A549 (cell line): ENCODE measurements around the gene KIR2DL1. TPM values are rescaled to one million over a fixed set of nuclear protein-coding genes. Genes with fewer than 3 reads are reported as not detected.
"Not testable (repeated sequence)": the region's sequence is repeated elsewhere in the genome, so short reads cannot be mapped to it uniquely, and the experiment has no call there.

ENCODE experiments used
- ATAC-seq, 2 experiments: fragments of 200-7000 bp in 1 of 2; fragments of >200 bp in 1 of 2; cut with Nextera tagmentation in 1 of 2; cut with Tn5 transposase in 1 of 2; 3 replicates each; pipeline versions ENCODE4 v1.8.0 to v1.9.1; 2018 to 2020; ENCODE audit warnings: mild to moderate bottlenecking in 1 of 2, moderate library complexity in 1 of 2
- CTCF ChIA-PET: fragments of 300-600 bp; sonication (Branson Sonifier 250); formaldehyde crosslinking; extraction: SDS; loops from one replicate; lab custom pipeline; 2021; ENCODE audit warnings: antibody characterized with exemption, inconsistent platforms; lab: Yijun Ruan, JAX
- POLR2A ChIA-PET: fragments of 350-600 bp; formaldehyde crosslinking; extraction: SDS; loops from one replicate; lab custom pipeline; 2021; ENCODE audit warnings: antibody characterized with exemption, inconsistent platforms; lab: Yijun Ruan, JAX
- DNase-seq, 2 experiments: peaks; one replicate each; pipeline versions ENCODE4 v3.0.0 to v3.0.0-alpha.2; 2011 to 2016; ENCODE audit warnings: low read depth in 1 of 2, low spot score in 1 of 2
- FAIRE-seq: peaks from 2 replicates; lab custom pipeline; 2011; peaks lifted over from hg19 to GRCh38; lab: Jason Lieb, UNC
- H3K27ac ChIP-seq, 2 experiments: fragments of >200 bp; sonication (Bioruptor Twin); formaldehyde crosslinking; 3 replicates each; pipeline ENCODE4 v1.5.1; 2016 to 2017
- H3K4me1 ChIP-seq: fragments of >200 bp; sonication (Bioruptor Twin); formaldehyde crosslinking; 3 replicates; pipeline ENCODE4 v1.6.1; 2016
- H3K4me2 ChIP-seq: fragments of >200 bp; sonication (Bioruptor Twin); formaldehyde crosslinking; 3 replicates; pipeline ENCODE4 v1.6.1; 2016
- H3K4me3 ChIP-seq: fragments of >200 bp; sonication (Bioruptor Twin); formaldehyde crosslinking; 3 replicates; pipeline ENCODE4 v1.5.1; 2016
- H3K9me3 ChIP-seq: fragments of >200 bp; sonication (Bioruptor Twin); formaldehyde crosslinking; 3 replicates; pipeline ENCODE4 v1.6.1; 2016
- BHLHE40 ChIP-seq: IDR thresholded peaks from 2 replicates; pipeline ENCODE4 v1.6.1; 2012; ENCODE audit warnings: low read depth, low read length, inconsistent platforms
- CHD4 ChIP-seq: fragments of 200-600 bp; sonication (generic); IDR thresholded peaks from 2 replicates; pipeline ENCODE4 v1.6.1; 2016; ENCODE audit warnings: antibody characterized with exemption, mild to moderate bottlenecking, borderline replicate concordance
- FOSL2 ChIP-seq, 2 experiments: fragments of 450-650 bp in 1 of 2; fragments of >200 bp in 1 of 2; sonication (Bioruptor Twin) in 1 of 2; formaldehyde crosslinking; IDR thresholded peaks; 2 replicates each; pipeline versions ENCODE4 v1.5.0 to v1.6.1; 2016 to 2020; ENCODE audit warnings: mild to moderate bottlenecking in 1 of 2, moderate library complexity in 1 of 2
- HES2 ChIP-seq: fragments of >200 bp; sonication (Bioruptor Twin); formaldehyde crosslinking; IDR thresholded peaks from 2 replicates; pipeline ENCODE4 v1.6.1; 2016
- HEYL ChIP-seq: fragments of 250-450 bp; sonication (Bioruptor Pico); IDR thresholded peaks from 2 replicates; pipeline ENCODE4 v1.8.0; 2021; ENCODE audit warnings: mild to moderate bottlenecking, moderate library complexity
- HOXA7 ChIP-seq: fragments of 250-450 bp; sonication (Bioruptor Pico); IDR thresholded peaks from 2 replicates; pipeline ENCODE4 v1.5.0; 2020; ENCODE audit warnings: mild to moderate bottlenecking, moderate library complexity
- KDM5A ChIP-seq: fragments of 200-600 bp; sonication (generic); IDR thresholded peaks from 2 replicates; pipeline ENCODE4 v1.6.1; 2016; ENCODE audit warnings: antibody characterized with exemption, mild to moderate bottlenecking
- MAZ ChIP-seq: fragments of 150-350 bp; IDR thresholded peaks from 2 replicates; pipeline ENCODE4 v1.6.1; 2014; ENCODE audit warnings: antibody characterized with exemption, low read depth, low read length, borderline replicate concordance
- MYC ChIP-seq: IDR thresholded peaks from 2 replicates; pipeline ENCODE4 v1.6.1; 2012; ENCODE audit warnings: mild to moderate bottlenecking, inconsistent platforms, low read length, improper control_type of control experiment, borderline replicate concordance
- RAD21 ChIP-seq, 2 experiments: fragments of >200 bp in 1 of 2; sonication (Bioruptor Twin) in 1 of 2; formaldehyde crosslinking in 1 of 2; IDR thresholded peaks in 1 of 2; conservative IDR thresholded peaks in 1 of 2; 2 replicates in 1 of 2; 3 replicates in 1 of 2; pipeline ENCODE4 v1.6.1; 2012 to 2018; ENCODE audit warnings: inconsistent platforms in 1 of 2
- RARB ChIP-seq: fragments of 250-450 bp; sonication (Bioruptor Pico); IDR thresholded peaks from 2 replicates; pipeline ENCODE4 v1.8.0; 2021; ENCODE audit warnings: mild to moderate bottlenecking, moderate library complexity
- RCOR1 ChIP-seq: fragments of 150-350 bp; IDR thresholded peaks from 2 replicates; pipeline ENCODE4 v1.6.1; 2014; ENCODE audit warnings: antibody characterized with exemption, low read length, low read depth
- RFX5 ChIP-seq: fragments of 450-650 bp; IDR thresholded peaks from 2 replicates; pipeline ENCODE4 v1.7.1; 2014; ENCODE audit warnings: antibody characterized with exemption, mild to moderate bottlenecking, moderate library complexity
- SMC3 ChIP-seq: fragments of >200 bp; sonication (Bioruptor Twin); formaldehyde crosslinking; IDR thresholded peaks from 3 replicates; pipeline ENCODE4 v1.6.1; 2018; ENCODE audit warnings: inconsistent platforms
- TFCP2L1 ChIP-seq: fragments of 250-450 bp; sonication (Bioruptor Pico); IDR thresholded peaks from 2 replicates; pipeline ENCODE4 v1.5.0; 2021; ENCODE audit warnings: mild to moderate bottlenecking
- ZSCAN20 ChIP-seq: fragments of 250-450 bp; sonication (Bioruptor Pico); IDR thresholded peaks from 2 replicates; pipeline ENCODE4 v1.8.0; 2022; ENCODE audit warnings: mild to moderate bottlenecking, moderate library complexity
- WGBS: methylation state at CpG from one replicate; pipeline ENCODE4 v1.1.6; 2017; ENCODE audit errors: missing lambda C conversion rate; 5-methylcytosine and 5-hydroxymethylcytosine counted together
- polyA plus RNA-seq, 4 experiments: library from polyadenylated mRNA; depleted of rRNA in 3 of 4; stranded (reverse); fragments of >200 nt; fragmentation: RNase III in 1 of 4; extraction: RNeasy Plus Mini Kit Qiagen cat#74134 plus additional on column Dnase treatment in 1 of 4; gene quantifications; 2 replicates in 3 of 4; 3 replicates in 1 of 4; pipeline ENCODE4 v1.2.3, GENCODE V29; 2011 to 2017
- TF ChIP-seq, protein P1 (sequence below): IDR thresholded peaks from 2 replicates; pipeline ENCODE4 v1.6.1; 2012
- TF ChIP-seq, protein P2 (sequence below): fragments of 450-650 bp; IDR thresholded peaks from 2 replicates; pipeline ENCODE4 v1.6.1; 2014; ENCODE audit warnings: antibody characterized with exemption

The KIR2DL1 gene
- polyA plus RNA-seq, 2 of the 4 experiments (the other 2 are of a cell fraction) = not detected

- H3K27ac ChIP-seq = no peak overlapping the region
- POLR2A ChIA-PET = no interaction called here
- 22% methylated on average over 15 of the region's 15 CpGs for WGBS
- CTCF ChIA-PET = no interaction called here
- H3K9me3 ChIP-seq = no peaks in the 10 kb centered on the region
- no peaks in the 10 kb centered on the region for H3K4me1 ChIP-seq
- DNase-seq (no peak), ATAC-seq (no peak), FAIRE-seq (no peak)
- H3K4me3 ChIP-seq = no peak overlapping the region
- H3K4me2 ChIP-seq = no peak overlapping the region
- TF ChIP-seq MYC (no peak), SMC3 (no peak), BHLHE40 (no peak), KDM5A (no peak), RCOR1 (no peak), HOXA7 (CRISPR knock-in tag) (no peak), HEYL (CRISPR knock-in tag) (no peak), RAD21 (conservative IDR thresholded peaks at IDR 0.05 in 1 of 2, IDR thresholded peaks at IDR 0.05 in 1 of 2) (no peak), RARB (CRISPR knock-in tag) (no peak), ZSCAN20 (no peak), MAZ (no peak), CHD4 (no peak), FOSL2 (IDR thresholded peaks at IDR 0.05) (no peak), FOSL2 (CRISPR knock-in tag; IDR thresholded peaks at IDR 0.05) (no peak), TFCP2L1 (CRISPR knock-in tag) (no peak), RFX5 (no peak), HES2 (no peak)
- TF ChIP-seq, protein P1, sequence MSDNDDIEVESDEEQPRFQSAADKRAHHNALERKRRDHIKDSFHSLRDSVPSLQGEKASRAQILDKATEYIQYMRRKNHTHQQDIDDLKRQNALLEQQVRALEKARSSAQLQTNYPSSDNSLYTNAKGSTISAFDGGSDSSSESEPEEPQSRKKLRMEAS = no peak
- TF ChIP-seq, protein P2, sequence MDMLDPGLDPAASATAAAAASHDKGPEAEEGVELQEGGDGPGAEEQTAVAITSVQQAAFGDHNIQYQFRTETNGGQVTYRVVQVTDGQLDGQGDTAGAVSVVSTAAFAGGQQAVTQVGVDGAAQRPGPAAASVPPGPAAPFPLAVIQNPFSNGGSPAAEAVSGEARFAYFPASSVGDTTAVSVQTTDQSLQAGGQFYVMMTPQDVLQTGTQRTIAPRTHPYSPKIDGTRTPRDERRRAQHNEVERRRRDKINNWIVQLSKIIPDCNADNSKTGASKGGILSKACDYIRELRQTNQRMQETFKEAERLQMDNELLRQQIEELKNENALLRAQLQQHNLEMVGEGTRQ = no peak
These were observed 48.3 kb downstream of the KIR2DL1 start for GRCh38 chr19:54817670-54818536.

DNA sequence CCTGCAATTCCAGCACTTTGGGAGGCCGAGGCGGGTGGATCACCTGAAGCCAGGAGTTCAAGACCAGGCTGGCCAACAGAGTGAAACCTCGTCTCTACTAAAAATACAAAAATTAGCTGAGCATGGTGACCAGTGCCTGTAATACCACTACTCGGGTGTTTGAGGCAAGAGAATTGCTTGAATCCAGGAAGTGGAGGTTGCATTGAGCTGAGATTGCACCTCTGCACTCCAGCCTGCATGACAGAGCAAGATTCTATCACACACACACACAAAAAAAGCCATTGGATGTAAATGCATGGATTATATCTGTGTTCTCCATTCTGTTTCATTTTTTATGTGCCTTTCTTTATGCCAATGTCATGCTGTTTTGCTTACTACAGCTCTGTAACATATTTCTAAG lies 54.8 kb downstream of the KIR2DL1 start:
- 2% methylated on average over 4 of the region's 4 CpGs for WGBS
- FAIRE-seq, H3K9me3 ChIP-seq, H3K4me2 ChIP-seq, H3K4me3 ChIP-seq, CTCF ChIA-PET, H3K4me1 ChIP-seq, ATAC-seq, DNase-seq, POLR2A ChIA-PET, H3K27ac ChIP-seq: not testable (repeated sequence)

DNA sequence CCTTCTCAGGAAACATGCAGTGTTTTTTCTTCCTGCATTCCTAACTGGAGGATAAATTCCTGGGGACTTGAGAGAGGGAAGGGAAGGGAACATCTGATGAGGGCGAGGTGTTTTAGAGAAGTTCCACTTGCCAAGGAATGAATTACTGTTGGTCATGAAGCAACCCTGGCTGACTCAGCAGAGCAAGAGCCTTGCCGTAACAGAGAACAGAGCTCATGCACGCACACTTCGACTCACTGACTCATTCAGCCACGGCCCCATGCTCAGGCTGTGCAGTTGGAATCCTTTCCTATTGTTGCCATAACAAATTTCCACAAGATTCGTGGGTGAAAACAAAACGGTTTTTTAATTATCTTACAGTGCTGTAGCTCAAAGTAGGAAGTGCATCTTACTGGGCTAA lies 55.7 kb downstream of the KIR2DL1 start:
- H3K4me1 ChIP-seq, H3K27ac ChIP-seq, POLR2A ChIA-PET, H3K4me2 ChIP-seq, H3K9me3 ChIP-seq, FAIRE-seq, DNase-seq, ATAC-seq, CTCF ChIA-PET, H3K4me3 ChIP-seq: not testable (repeated sequence)
- 1% methylated on average over 7 of the region's 7 CpGs for WGBS

DNA sequence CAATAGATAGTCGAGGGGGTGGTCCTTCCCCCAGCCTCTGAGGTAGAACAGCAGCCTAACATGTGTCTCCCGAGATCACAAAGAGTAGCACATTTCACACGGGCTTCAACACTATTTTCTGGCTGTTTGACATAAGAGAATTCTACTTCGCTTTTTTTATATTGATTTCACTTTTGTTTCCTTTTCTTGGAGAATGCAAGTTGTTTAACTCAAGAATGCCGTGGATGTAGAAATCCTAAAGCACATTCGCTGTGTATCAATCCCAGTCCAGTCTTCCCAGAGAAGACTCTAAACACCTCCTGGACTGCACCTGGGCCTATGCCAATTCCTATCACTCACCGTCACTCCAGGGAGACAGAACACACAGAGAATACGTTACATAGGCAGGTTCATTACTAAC lies 58.5 kb downstream of the KIR2DL1 start:
- FAIRE-seq, H3K27ac ChIP-seq, H3K4me2 ChIP-seq, POLR2A ChIA-PET, DNase-seq, ATAC-seq, CTCF ChIA-PET, H3K9me3 ChIP-seq, H3K4me1 ChIP-seq, H3K4me3 ChIP-seq: not testable (repeated sequence)
- WGBS = 3% methylated on average over 8 of the region's 8 CpGs

GRCh38 chr19:54832496-54832895 lies 62.9 kb downstream of the KIR2DL1 start, which contains the start of gene KIR2DS4:
TSS of gene KIR2DS4 (plus strand) at chr19:54832676.
- H3K4me1 ChIP-seq, ATAC-seq, POLR2A ChIA-PET, H3K9me3 ChIP-seq, FAIRE-seq, DNase-seq, H3K4me3 ChIP-seq, H3K4me2 ChIP-seq, CTCF ChIA-PET, H3K27ac ChIP-seq: not testable (repeated sequence)
- WGBS = 74% methylated on average over 13 of the region's 14 CpGs
